ENCODE results near the gene GRIN2C.
"Not testable (repeated sequence)": the region's sequence is repeated elsewhere in the genome, so short reads cannot be mapped to it uniquely, and the experiment has no call there.

Gene GRIN2C

DNA sequence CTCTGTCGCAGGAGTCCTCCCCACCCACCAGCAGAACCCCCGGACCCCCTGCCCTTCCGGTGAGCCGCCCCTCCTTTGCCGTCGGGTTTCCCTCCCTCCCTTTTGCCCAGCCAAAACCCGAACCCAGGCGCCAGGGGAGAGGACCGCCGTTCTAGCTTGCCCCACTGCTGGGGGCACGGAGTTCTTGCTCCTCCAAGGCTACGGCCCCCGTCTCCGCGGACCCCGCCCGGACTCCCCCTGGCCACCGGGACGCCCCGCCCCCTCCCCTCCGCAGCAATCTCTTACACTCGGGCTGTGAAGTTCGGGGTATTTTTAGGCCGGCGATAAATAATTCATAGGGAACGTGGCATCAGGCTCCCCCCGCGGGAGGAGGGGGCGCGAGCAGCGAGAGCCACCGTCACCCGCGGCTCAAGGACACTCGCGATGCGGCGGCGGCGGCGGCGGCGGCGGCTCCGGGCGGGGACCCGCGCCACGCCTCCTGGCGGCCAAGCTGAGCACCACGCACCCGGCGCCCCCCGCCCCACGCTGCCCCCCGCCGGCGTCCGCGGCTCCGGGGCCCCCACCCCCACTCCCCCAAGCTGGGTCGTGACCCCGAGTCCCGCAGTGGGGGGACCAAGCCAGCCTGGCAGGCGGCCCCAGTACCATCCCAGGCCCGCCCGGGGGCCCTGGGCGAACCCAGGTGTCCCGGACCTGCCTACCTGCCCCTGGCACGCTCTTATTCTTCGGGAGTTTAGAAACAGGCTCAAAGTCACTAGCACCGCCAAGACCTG lies at the start of gene GRIN2C:
Gene GRIN2C, minus strand, starts transcription at position 427 of the 770 bp plus-strand sequence. CDS start 4,793 bp downstream, outside the sequence.
- TF ChIP-seq, protein P1, sequence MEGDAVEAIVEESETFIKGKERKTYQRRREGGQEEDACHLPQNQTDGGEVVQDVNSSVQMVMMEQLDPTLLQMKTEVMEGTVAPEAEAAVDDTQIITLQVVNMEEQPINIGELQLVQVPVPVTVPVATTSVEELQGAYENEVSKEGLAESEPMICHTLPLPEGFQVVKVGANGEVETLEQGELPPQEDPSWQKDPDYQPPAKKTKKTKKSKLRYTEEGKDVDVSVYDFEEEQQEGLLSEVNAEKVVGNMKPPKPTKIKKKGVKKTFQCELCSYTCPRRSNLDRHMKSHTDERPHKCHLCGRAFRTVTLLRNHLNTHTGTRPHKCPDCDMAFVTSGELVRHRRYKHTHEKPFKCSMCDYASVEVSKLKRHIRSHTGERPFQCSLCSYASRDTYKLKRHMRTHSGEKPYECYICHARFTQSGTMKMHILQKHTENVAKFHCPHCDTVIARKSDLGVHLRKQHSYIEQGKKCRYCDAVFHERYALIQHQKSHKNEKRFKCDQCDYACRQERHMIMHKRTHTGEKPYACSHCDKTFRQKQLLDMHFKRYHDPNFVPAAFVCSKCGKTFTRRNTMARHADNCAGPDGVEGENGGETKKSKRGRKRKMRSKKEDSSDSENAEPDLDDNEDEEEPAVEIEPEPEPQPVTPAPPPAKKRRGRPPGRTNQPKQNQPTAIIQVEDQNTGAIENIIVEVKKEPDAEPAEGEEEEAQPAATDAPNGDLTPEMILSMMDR (IDR thresholded peaks at IDR 0.05; ENCODE audit: extremely low read depth, missing control alignments), result peak; percentile 9
- peak; percentile 79 for DNase-seq (ENCODE audit: low spot score)

DNA sequence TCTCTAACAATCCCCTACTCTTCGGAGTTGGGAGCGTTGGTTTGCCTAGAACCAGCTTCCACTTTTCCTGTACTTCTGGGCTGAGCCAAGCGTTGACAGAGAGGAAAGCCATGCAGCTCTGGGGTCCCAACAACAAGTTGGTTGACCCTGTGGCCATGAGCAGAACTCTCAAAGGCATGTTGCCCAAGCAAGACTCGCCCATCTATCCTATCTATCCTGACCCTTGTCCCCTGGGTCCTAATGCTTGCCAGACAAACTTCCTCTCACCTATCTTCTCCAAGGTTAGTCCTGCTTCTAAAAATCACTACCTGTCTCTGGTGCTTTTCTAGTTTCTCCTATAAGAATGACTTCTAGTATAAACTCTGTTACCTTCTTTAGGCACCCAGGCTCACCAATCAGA lies 49.4 kb upstream of the GRIN2C start:
- not testable (repeated sequence) for DNase-seq (ENCODE audit: low spot score)

DNA sequence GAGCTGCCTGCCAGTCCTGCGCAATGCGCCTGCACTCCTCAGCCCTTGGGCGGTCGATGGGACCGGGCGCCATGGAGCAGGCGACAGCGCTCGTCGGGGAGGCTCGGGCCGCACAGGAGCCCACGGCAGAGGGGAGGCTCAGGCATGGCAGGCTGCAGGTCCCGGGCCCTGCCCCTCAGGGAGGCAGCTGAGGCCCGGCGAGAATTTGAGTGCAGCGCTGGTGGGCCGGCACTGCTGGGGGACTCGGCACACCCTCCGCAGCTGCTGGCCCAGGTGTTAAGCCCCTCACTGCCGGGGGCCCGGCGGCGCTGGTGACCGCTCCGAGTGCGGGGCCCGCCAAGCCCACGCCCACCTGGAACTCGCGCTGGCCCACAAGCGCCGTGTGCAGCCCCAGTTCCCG lies 47.3 kb upstream of the GRIN2C start:
- TF ChIP-seq, protein P1 (IDR thresholded peaks at IDR 0.05; ENCODE audit: extremely low read depth, missing control alignments), result no peak
- no peak for DNase-seq (ENCODE audit: low spot score)

DNA sequence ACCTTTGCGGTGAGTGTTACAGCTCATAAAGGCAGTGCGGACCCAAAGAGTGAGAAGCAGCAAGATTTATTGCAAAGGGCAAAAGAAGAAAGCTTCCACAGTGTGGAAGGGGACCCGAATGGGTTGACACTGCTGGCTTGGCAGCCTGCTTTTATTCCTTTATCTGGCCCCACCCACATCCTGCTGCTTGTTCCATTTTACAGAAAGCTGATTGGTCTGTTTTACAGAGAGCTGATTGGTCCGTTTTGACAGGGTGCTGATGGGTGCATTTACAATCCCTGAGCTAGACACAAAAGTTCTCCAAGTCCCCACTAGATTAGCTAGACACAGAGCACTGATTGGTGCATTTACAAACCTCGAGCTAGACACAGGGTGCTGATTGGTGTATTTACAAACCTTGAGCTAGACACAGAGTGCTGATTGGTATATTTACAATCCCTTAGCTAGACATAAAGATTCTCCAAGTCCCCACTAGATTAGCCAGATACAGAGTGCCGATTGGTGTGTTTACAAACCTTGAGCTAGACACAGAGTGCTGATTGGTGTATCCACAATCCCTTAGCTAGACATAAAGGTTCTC lies 46.6 kb upstream of the GRIN2C start:
- not testable (repeated sequence) for DNase-seq (ENCODE audit: low spot score)

DNA sequence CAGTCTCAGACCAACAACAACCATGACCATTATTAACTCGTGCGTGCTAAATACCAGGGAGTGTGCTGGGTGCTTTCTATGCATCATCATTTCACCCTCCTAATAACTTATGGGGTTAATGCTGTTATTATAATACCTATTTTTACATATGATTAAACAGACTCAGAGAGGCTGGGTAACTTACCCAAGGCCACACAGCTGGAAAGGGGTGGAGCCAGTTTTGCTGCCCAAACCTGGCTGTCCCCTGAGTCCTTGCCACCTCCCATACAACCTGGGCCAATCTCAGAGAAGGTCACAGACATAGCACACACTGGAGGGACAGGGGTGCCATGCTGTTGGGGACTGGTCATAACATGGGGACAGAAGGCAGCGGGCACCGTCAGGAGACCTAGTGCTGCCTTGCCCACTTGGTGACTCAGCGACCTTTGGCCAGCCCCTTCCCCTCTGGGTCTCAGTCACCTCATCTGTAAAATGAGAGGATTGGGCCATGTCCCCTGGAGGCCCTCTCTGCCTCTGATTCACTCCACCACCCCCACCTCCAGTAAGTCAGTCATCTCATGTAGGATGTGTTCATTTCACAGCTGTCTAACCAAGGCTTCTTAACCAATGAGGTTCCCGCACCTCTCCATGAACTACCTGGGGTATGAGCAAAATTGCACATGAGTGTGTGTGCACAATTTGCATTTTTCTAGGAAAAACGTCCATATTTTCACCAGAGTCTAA lies 45.2 kb upstream of the GRIN2C start:
- TF ChIP-seq, protein P1 (IDR thresholded peaks at IDR 0.05; ENCODE audit: extremely low read depth, missing control alignments), result no peak
- DNase-seq (ENCODE audit: low spot score), result no peak

DNA sequence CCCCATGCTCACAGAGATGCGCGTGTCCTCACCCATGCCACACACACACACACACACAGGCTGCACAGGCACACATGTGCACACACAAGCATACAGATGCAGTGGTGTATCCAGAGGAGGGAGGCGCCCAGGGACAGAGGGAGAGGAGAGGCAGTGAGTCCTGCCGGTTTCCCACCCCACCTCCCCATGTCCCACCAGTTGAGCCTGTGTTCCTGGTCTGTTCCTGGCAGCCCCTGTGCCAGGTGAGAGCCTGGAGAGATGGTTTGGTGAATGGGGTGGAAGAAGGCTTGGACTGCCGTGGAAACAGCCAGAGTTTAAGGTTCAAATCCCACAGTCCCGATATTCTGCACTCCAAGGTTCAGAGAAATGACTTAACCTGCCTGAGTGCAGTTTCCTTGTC lies 44.0 kb upstream of the GRIN2C start:
- no peak for DNase-seq (ENCODE audit: low spot score)
- TF ChIP-seq, protein P1 (IDR thresholded peaks at IDR 0.05; ENCODE audit: extremely low read depth, missing control alignments), result no peak

DNA sequence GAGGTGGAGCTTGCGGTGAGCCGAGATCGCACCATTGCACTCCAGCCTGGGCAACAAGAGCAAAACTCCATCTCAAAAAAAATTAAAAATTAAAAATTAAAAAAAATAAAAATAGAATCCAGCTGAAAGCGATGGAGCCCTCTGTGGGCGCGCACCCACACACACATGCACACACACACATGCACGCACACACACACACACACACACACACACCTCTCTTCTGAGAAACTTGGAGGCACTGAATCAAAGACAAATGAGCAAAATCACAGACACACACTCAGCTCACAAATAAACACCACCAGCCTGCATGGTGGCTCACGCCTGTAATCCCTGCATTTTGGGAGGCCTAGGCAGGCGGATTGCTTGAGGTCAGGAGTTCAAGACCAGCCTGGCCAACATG lies 43.3 kb upstream of the GRIN2C start:
- TF ChIP-seq, protein P1 (IDR thresholded peaks at IDR 0.05; ENCODE audit: extremely low read depth, missing control alignments), result no peak
- DNase-seq (ENCODE audit: low spot score), result no peak

DNA sequence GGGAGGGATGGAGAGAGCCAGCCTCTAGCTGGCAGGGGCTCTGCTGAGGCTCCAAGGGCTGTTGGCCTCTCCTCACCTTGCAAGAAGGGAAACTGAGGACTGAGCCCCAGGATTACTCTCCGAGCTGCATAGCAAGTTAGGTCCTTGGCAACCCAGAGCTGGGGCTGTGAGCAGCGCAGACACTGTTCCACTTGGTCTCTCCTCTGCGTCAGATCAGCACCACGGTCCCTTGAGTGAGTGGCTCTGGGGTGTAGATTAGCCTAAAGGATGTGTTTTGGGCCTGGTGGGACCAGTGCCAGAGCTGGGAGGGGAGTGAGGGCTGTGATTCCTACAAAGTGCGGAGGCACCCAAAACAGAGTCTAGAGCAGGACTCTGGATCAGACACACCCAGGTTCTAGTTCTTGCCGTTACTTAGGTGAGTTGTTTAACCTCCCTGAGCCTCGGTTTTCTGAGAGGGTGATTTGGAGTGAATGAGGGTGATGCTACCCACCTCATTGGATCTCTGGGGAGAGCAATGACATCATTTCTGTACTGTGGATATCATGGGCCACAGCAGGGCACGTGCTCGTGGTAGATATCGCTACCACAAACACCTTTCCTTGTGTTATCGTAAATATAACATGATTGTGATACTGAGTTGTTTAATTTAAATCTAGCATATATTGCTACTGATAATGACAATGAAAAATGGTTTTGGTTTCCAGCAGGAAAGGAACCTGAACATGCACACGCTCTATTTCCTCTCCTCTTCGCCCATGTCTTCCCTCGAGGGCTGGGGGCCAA lies 41.9 kb upstream of the GRIN2C start:
- TF ChIP-seq, protein P1 (IDR thresholded peaks at IDR 0.05; ENCODE audit: extremely low read depth, missing control alignments), result no peak
- DNase-seq (ENCODE audit: low spot score), result no peak

All from GM20000 (cell line).